H9 (cell line): Measurements from ENCODE around the gene PLCH2. TPM values are rescaled to one million over a fixed set of nuclear protein-coding genes. Genes with fewer than 3 reads are reported as not detected.

ENCODE experiments used
- DNase-seq: peaks from one replicate; pipeline ENCODE4 v3.0.0-alpha.2; 2017
- H2AFZ ChIP-seq: one replicate; pipeline ENCODE4 v1.6.1; 2013; ENCODE audit warnings: mild to moderate bottlenecking, low read length, control low read depth, moderate library complexity
- H2AK5ac ChIP-seq: 2 replicates; pipeline ENCODE4 v1.6.1; 2013; ENCODE audit warnings: low read length, control low read depth, mixed read lengths; ENCODE audit not compliant: insufficient read length
- H2BK120ac ChIP-seq: one replicate; pipeline ENCODE4 v1.6.1; 2013; ENCODE audit warnings: low read depth, mild to moderate bottlenecking, low read length, control low read depth, inconsistent platforms; ENCODE audit not compliant: poor library complexity, severe bottlenecking
- H2BK12ac ChIP-seq: 2 replicates; pipeline ENCODE4 v1.6.1; 2013; ENCODE audit warnings: low read length, control low read depth, mixed read lengths, low read depth; ENCODE audit not compliant: insufficient read length
- H2BK15ac ChIP-seq: 2 replicates; pipeline ENCODE4 v1.6.1; 2013; ENCODE audit warnings: low read depth, low read length, control low read depth
- H2BK20ac ChIP-seq: one replicate; pipeline ENCODE4 v1.6.1; 2013; ENCODE audit warnings: low read depth, mild to moderate bottlenecking, low read length, control low read depth, inconsistent platforms; ENCODE audit not compliant: poor library complexity, severe bottlenecking
- H2BK5ac ChIP-seq: 2 replicates; pipeline ENCODE4 v1.6.1; 2013; ENCODE audit warnings: low read length, control low read depth, mixed read lengths; ENCODE audit not compliant: insufficient read length
- H3K14ac ChIP-seq: 2 replicates; pipeline ENCODE4 v1.6.1; 2013; ENCODE audit warnings: low read length, control low read depth; ENCODE audit not compliant: insufficient read depth
- H3K18ac ChIP-seq: 2 replicates; pipeline ENCODE4 v1.6.1; 2013; ENCODE audit warnings: low read depth, mild to moderate bottlenecking, mixed read lengths, low read length, control low read depth; ENCODE audit not compliant: insufficient read length
- H3K23ac ChIP-seq: 2 replicates; pipeline ENCODE4 v1.6.1; 2013; ENCODE audit warnings: low read length, control low read depth, mixed read lengths, low read depth; ENCODE audit not compliant: insufficient read length
- H3K23me2 ChIP-seq: 2 replicates; pipeline ENCODE4 v1.6.1; 2013; ENCODE audit warnings: low read depth, mild to moderate bottlenecking, mixed read lengths, low read length, control low read depth; ENCODE audit not compliant: insufficient read length, poor library complexity, severe bottlenecking
- H3K27ac ChIP-seq: 2 replicates; pipeline ENCODE4 v1.5.1; 2013; ENCODE audit warnings: low read length, control low read depth, mixed read lengths, low read depth; ENCODE audit not compliant: insufficient read length
- H3K27me3 ChIP-seq: 2 replicates; pipeline ENCODE4 v1.6.1; 2013; ENCODE audit warnings: low read length, control low read depth, inconsistent platforms; ENCODE audit not compliant: insufficient read depth
- H3K4ac ChIP-seq: 2 replicates; pipeline ENCODE4 v1.6.1; 2013; ENCODE audit warnings: low read depth, mild to moderate bottlenecking, control low read depth, inconsistent platforms, low read length, moderate library complexity
- H3K4me1 ChIP-seq: 2 replicates; pipeline ENCODE4 v1.6.1; 2013; ENCODE audit warnings: low read length, control low read depth, inconsistent platforms; ENCODE audit not compliant: insufficient read depth
- H3K4me2 ChIP-seq: 2 replicates; pipeline ENCODE4 v1.6.1; 2013; ENCODE audit warnings: low read length, control low read depth, mixed read lengths; ENCODE audit not compliant: insufficient read length, insufficient read depth
- H3K56ac ChIP-seq: 2 replicates; pipeline ENCODE4 v1.6.1; 2013; ENCODE audit warnings: low read depth, mild to moderate bottlenecking, mixed read lengths, low read length, control low read depth; ENCODE audit not compliant: insufficient read length
- H3K79me1 ChIP-seq: 2 replicates; pipeline ENCODE4 v1.6.1; 2013; ENCODE audit warnings: low read depth, mild to moderate bottlenecking, moderate library complexity, low read length, control low read depth, inconsistent platforms; ENCODE audit not compliant: insufficient read depth, poor library complexity, severe bottlenecking
- H3K79me2 ChIP-seq: 2 replicates; pipeline ENCODE4 v1.6.1; 2013; ENCODE audit warnings: low read length, control low read depth, inconsistent platforms; ENCODE audit not compliant: insufficient read depth
- H3K9ac ChIP-seq: 2 replicates; pipeline ENCODE4 v1.6.1; 2013; ENCODE audit warnings: low read length, control low read depth, mixed read lengths; ENCODE audit not compliant: insufficient read length; ENCODE audit errors: extremely low read depth
- H3K9me3 ChIP-seq: one replicate; pipeline ENCODE4 v1.6.1; 2013; ENCODE audit warnings: low read depth, low read length, inconsistent platforms; ENCODE audit not compliant: control insufficient read depth
- H3T11ph ChIP-seq: one replicate; pipeline ENCODE4 v1.6.1; 2013; ENCODE audit warnings: mild to moderate bottlenecking, low read length, control low read depth, inconsistent platforms
- H4K20me1 ChIP-seq: one replicate; pipeline ENCODE4 v1.6.1; 2013; ENCODE audit not compliant: control insufficient read depth, insufficient read length, insufficient read depth
- H4K5ac ChIP-seq: 2 replicates; pipeline ENCODE4 v1.6.1; 2013; ENCODE audit warnings: low read depth, mild to moderate bottlenecking, mixed read lengths, low read length, control low read depth; ENCODE audit not compliant: insufficient read length
- H4K8ac ChIP-seq: replicated peaks from 2 replicates; pipeline ENCODE4 v1.6.1; 2013; ENCODE audit warnings: low read length, control low read depth, mixed read lengths, low read depth; ENCODE audit not compliant: insufficient read length
- H4K91ac ChIP-seq: 2 replicates; pipeline ENCODE4 v1.6.1; 2013; ENCODE audit warnings: low read depth, mild to moderate bottlenecking, moderate library complexity, mixed read lengths, low read length, control low read depth; ENCODE audit not compliant: insufficient read length
- H3K27ac Mint-ChIP-seq, 3 experiments: 2 replicates in 2 of 3; 3 replicates in 1 of 3; pipeline ENCODE4 v1.8.0; 2020 to 2021; ENCODE audit warnings: mixed read lengths in 3 of 3, mild to moderate bottlenecking in 1 of 3, moderate library complexity in 1 of 3
- H3K27me3 Mint-ChIP-seq: 2 replicates; pipeline ENCODE4 v1.8.0; 2021; ENCODE audit warnings: low read depth, mild to moderate bottlenecking, moderate library complexity, mixed read lengths
- H3K36me3 Mint-ChIP-seq, 3 experiments: 2 replicates in 2 of 3; 3 replicates in 1 of 3; pipeline ENCODE4 v1.8.0; 2020 to 2021; ENCODE audit warnings: low read depth in 3 of 3, mixed read lengths in 3 of 3; ENCODE audit not compliant: insufficient read depth in 1 of 3
- H3K4me1 Mint-ChIP-seq, 2 experiments: 2 replicates each; pipeline ENCODE4 v1.8.0; 2020; ENCODE audit warnings: mixed read lengths in 2 of 2
- H3K4me3 Mint-ChIP-seq, 2 experiments: 2 replicates in 1 of 2; 3 replicates in 1 of 2; pipeline ENCODE4 v1.8.0; 2020 to 2021; ENCODE audit warnings: mild to moderate bottlenecking in 2 of 2, mixed read lengths in 2 of 2, moderate library complexity in 1 of 2
- H3K9me3 Mint-ChIP-seq, 2 experiments: 2 replicates in 1 of 2; 3 replicates in 1 of 2; pipeline ENCODE4 v1.8.0; 2020; ENCODE audit warnings: mild to moderate bottlenecking in 2 of 2, mixed read lengths in 2 of 2, moderate library complexity in 1 of 2
- WGBS: extraction: QIAGEN DNeasy Blood & Tissue Kit; methylation state at CpG from one replicate; pipeline ENCODE4 v1.1.7; 2013; ENCODE audit warnings: missing lambda C conversion rate, low lambda C conversion rate, mixed read lengths; ENCODE audit not compliant: insufficient read length; ENCODE audit errors: extremely low coverage; 5-methylcytosine and 5-hydroxymethylcytosine counted together
- total RNA-seq: library from RNA; stranded (reverse); gene quantifications from 2 replicates; pipeline ENCODE4 v1.2.1, GENCODE V29; 2021
- TF ChIP-seq, protein P1 (sequence below): fragments of 200-600 bp; sonication (generic); conservative IDR thresholded peaks from 3 replicates; pipeline ENCODE4 v1.8.0; 2021; ENCODE audit warnings: antibody characterized with exemption, mild to moderate bottlenecking

Gene PLCH2
- total RNA-seq, 1 experiment from 2014 or later, result 0.09 TPM

DNA sequence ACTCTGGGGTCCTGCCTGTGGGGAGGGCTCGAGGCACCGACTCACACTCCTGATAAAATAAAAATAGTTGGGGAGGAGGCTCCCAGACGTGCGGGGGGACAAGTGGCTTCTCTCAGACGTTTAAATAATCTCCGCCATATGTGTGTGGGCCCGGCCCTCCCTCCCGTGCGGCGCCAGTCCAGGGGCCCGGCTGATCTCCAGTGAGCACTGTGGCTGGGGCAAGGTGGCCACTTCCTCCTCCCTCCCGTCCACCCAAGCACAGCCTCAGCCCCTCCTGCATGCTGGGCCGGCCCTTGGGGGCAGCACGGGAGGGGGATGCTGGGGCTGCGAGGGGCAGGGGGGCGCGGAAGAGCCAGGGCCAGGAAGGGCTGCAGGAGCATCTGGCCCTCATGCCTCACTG is 4.0 kb upstream of the PLCH2 start:
- Histone ChIP-seq H3K4me1 (no peaks in the 10 kb centered on the region), H2AFZ (no peak overlapping the region), H3K4me2 (no peak overlapping the region), H3K23me2 (no peaks in the 10 kb centered on the region), H2BK12ac (no peak overlapping the region), H3K27me3 (no peaks in the 10 kb centered on the region), H4K20me1 (peaks cover 3% of the 10 kb centered on the region), H3T11ph (no peak overlapping the region), H3K23ac (no peak overlapping the region), H3K18ac (no peak overlapping the region), H2BK20ac (no peak overlapping the region), H3K56ac (no peak overlapping the region), H3K14ac (no peak overlapping the region), H2BK5ac (no peak overlapping the region), H3K9me3 (no peaks in the 10 kb centered on the region), H2BK15ac (no peak overlapping the region), H3K9ac (no peak overlapping the region), H3K79me2 (no peaks in the 10 kb centered on the region), H4K91ac (no peak overlapping the region), H2AK5ac (no peak overlapping the region), H3K4ac (no peak overlapping the region), H2BK120ac (no peak overlapping the region), H4K5ac (no peak overlapping the region), H3K27ac (no peak overlapping the region), H4K8ac (no peak overlapping the region), H3K79me1 (no peaks in the 10 kb centered on the region)
- H3K4me1 Mint-ChIP-seq, result peaks cover 0 to 11% of the 10 kb centered on the region in 2 experiments; a peak in 2 of 4 replicates
- DNase-seq, result no peak
- no peak overlapping the region for H3K27ac Mint-ChIP-seq
- TF ChIP-seq, protein P1, sequence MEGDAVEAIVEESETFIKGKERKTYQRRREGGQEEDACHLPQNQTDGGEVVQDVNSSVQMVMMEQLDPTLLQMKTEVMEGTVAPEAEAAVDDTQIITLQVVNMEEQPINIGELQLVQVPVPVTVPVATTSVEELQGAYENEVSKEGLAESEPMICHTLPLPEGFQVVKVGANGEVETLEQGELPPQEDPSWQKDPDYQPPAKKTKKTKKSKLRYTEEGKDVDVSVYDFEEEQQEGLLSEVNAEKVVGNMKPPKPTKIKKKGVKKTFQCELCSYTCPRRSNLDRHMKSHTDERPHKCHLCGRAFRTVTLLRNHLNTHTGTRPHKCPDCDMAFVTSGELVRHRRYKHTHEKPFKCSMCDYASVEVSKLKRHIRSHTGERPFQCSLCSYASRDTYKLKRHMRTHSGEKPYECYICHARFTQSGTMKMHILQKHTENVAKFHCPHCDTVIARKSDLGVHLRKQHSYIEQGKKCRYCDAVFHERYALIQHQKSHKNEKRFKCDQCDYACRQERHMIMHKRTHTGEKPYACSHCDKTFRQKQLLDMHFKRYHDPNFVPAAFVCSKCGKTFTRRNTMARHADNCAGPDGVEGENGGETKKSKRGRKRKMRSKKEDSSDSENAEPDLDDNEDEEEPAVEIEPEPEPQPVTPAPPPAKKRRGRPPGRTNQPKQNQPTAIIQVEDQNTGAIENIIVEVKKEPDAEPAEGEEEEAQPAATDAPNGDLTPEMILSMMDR, result no peak
- H3K9me3 Mint-ChIP-seq, result no peaks in the 10 kb centered on the region
- no peak overlapping the region for H3K4me3 Mint-ChIP-seq
- H3K36me3 Mint-ChIP-seq, result no peaks in the 10 kb centered on the region
- no CpG with 5 or more reads among the region's 17 CpGs for WGBS
- peaks cover 12% of the 10 kb centered on the region for H3K27me3 Mint-ChIP-seq
